T-cell (primary cell): ENCODE results near the gene PRH1. TPM values are rescaled to one million over a fixed set of nuclear protein-coding genes. Genes with fewer than 3 reads are reported as not detected.

Experiments
- ATAC-seq, 4 experiments: fragments of 200-7000 bp in 3 of 4; fragments of 150-1000 bp in 1 of 4; cut with Tn5 transposase; replicated peaks in 1 of 4; 1 replicate in 3 of 4; 2 replicates in 1 of 4; pipeline ENCODE4 v1.10.0; 2021; ENCODE audit warnings: moderate library complexity in 3 of 4, mild to moderate bottlenecking in 2 of 4, moderate number of reproducible peaks in 1 of 4
- CTCF ChIA-PET, 2 donors: fragments of 300-600 bp; sonication (Branson Sonifier 250); formaldehyde crosslinking; loops; one replicate each; lab custom pipeline; 2022; ENCODE audit warnings: antibody characterized with exemption in 2 of 2; lab: Charles Lee
- POLR2A ChIA-PET, 2 donors: fragments of 300-600 bp; sonication (Branson Sonifier 250); formaldehyde crosslinking; loops; one replicate each; lab custom pipeline; 2022; ENCODE audit warnings: antibody characterized with exemption in 2 of 2; lab: Charles Lee
- DNase-seq, 35 experiments: peaks; one replicate each; pipeline versions ENCODE4 v3.0.0 to v3.0.0-alpha.2; 2013 to 2023
- H3K27ac ChIP-seq: one replicate; pipeline ENCODE4 v1.5.1; 2013; ENCODE audit warnings: low read length
- H3K27me3 ChIP-seq, 2 experiments: replicated peaks in 1 of 2; 1 replicate in 1 of 2; 2 replicates in 1 of 2; pipeline versions ENCODE4 v1.6.1 to v1.7.0; 2013; ENCODE audit warnings: low read length in 1 of 2, mixed read lengths in 1 of 2; ENCODE audit not compliant: control insufficient read depth in 2 of 2, insufficient read depth in 2 of 2; ENCODE audit errors: extremely low read depth in 1 of 2
- H3K36me3 ChIP-seq, 2 donors: 1 replicate in 1 of 2; 2 replicates in 1 of 2; pipeline versions ENCODE4 v1.6.1 to v1.7.0; 2013; ENCODE audit warnings: low read length in 1 of 2; ENCODE audit not compliant: control insufficient read depth in 2 of 2, insufficient read depth in 1 of 2; ENCODE audit errors: extremely low read depth in 1 of 2
- H3K4me1 ChIP-seq, 2 experiments: 1 replicate in 1 of 2; 2 replicates in 1 of 2; pipeline versions ENCODE4 v1.6.1 to v1.7.0; 2013; ENCODE audit warnings: low read length in 2 of 2, mixed read lengths in 1 of 2; ENCODE audit not compliant: insufficient read depth in 2 of 2, control insufficient read depth in 1 of 2; ENCODE audit errors: extremely low read depth in 1 of 2
- H3K4me3 ChIP-seq, 2 donors: 1 replicate in 1 of 2; 2 replicates in 1 of 2; pipeline versions ENCODE4 v1.5.1 to v1.7.0; 2013; ENCODE audit warnings: mild to moderate bottlenecking in 2 of 2, low read length in 1 of 2, moderate library complexity in 1 of 2; ENCODE audit not compliant: control insufficient read depth in 1 of 2; ENCODE audit errors: extremely low read depth in 1 of 2
- H3K9me3 ChIP-seq: 2 replicates; pipeline ENCODE4 v1.7.0; 2013
- H3K27ac Mint-ChIP-seq, 2 donors: one replicate each; pipeline ENCODE4 v1.8.0; 2020 to 2021; ENCODE audit warnings: mild to moderate bottlenecking in 2 of 2, mixed read lengths in 2 of 2
- H3K27me3 Mint-ChIP-seq, 2 donors: one replicate each; pipeline ENCODE4 v1.8.0; 2021 to 2022; ENCODE audit warnings: mixed read lengths in 2 of 2
- H3K36me3 Mint-ChIP-seq: one replicate; pipeline ENCODE4 v1.8.0; 2021; ENCODE audit warnings: mixed read lengths
- H3K4me1 Mint-ChIP-seq, 3 donors: one replicate each; pipeline ENCODE4 v1.8.0; 2020 to 2022; ENCODE audit warnings: mixed read lengths in 3 of 3, mild to moderate bottlenecking in 1 of 3
- H3K4me3 Mint-ChIP-seq, 3 donors: one replicate each; pipeline ENCODE4 v1.8.0; 2020 to 2022; ENCODE audit warnings: mild to moderate bottlenecking in 3 of 3, mixed read lengths in 3 of 3, moderate library complexity in 3 of 3
- H3K9me3 Mint-ChIP-seq, 3 donors: one replicate each; pipeline ENCODE4 v1.8.0; 2020 to 2022; ENCODE audit warnings: mixed read lengths in 3 of 3
- WGBS: methylation state at CpG from one replicate; pipeline ENCODE4 v1.1.5; 2013; ENCODE audit warnings: missing lambda C conversion rate; ENCODE audit not compliant: insufficient coverage; 5-methylcytosine and 5-hydroxymethylcytosine counted together
- total RNA-seq, 35 experiments: library from RNA in 6 of 35; stranded (reverse) in 6 of 35; fragments of 120-200 nt in 1 of 35; gene quantifications; one replicate each; pipeline versions ENCODE4 v1.2.1 to v1.2.4 and lab custom pipeline; 2013 to 2026

PRH1 gene
- total RNA-seq, 5 donors from 2014 or later (not counting 1 experiment from before 2014, with no cell fraction given), result 19.2 to 42.4 (median 24.7) TPM

- Mint-ChIP-seq H3K36me3 (peaks cover 64% of the 10 kb centered on the region), H3K9me3 (peaks cover 0 to 6% (median 0%) of the 10 kb centered on the region in 3 donors), H3K27ac (no peak overlapping the region), H3K4me1 (peaks cover 47 to 60% (median 55%) of the 10 kb centered on the region in 3 donors), H3K27me3 (no peaks in the 10 kb centered on the region), H3K4me3 (no peak overlapping the region)
- Histone ChIP-seq H3K27me3 (no peaks in the 10 kb centered on the region), H3K4me1 (peaks cover 0 to 30% of the 10 kb centered on the region in 2 experiments), H3K36me3 (peaks cover 2 to 6% of the 10 kb centered on the region in 2 donors), H3K9me3 (peaks cover 2% of the 10 kb centered on the region), H3K4me3 (no peak overlapping the region), H3K27ac (no peak overlapping the region)
- 83% methylated on average over 2 of the region's 4 CpGs for WGBS
- CTCF ChIA-PET, result no interaction called here
- DNase-seq (peak in 2 of 35 experiments; percentile 1 to 7), ATAC-seq (no peak)
- POLR2A ChIA-PET, result no interaction called here
Measured at GRCh38 chr12:10851243-10851858, 32.7 kb downstream of the PRH1 start.

GRCh38 chr12:10849425-10849878, 34.6 kb downstream of the PRH1 start, which contains the start of gene PRR4:
Gene PRR4 (minus strand): TSS chr12:10849475. CDS start chr12:10849437, 38 bp downstream.
- peaks cover 2 to 6% of the 10 kb centered on the region in 2 donors for H3K36me3 ChIP-seq
- H3K36me3 Mint-ChIP-seq, result peaks cover 60% of the 10 kb centered on the region
- ATAC-seq (peak in 3 of 4 experiments; percentile 53 to 63 (median 63)), DNase-seq (peak in 6 of 35 experiments; percentile 0 to 30 (median 4))
- no peaks in the 10 kb centered on the region for H3K27me3 Mint-ChIP-seq
- H3K27ac ChIP-seq, result no peak within 1 kb of the TSS
- POLR2A ChIA-PET, result interaction anchor here in 1 of 2 donors (0.6 kb wide), 1 partner anchor 925 kb away, joined by 4 read pairs; no protein-coding TSS in a partner anchor
- 0% methylated on average over 1 of the region's 4 CpGs for WGBS
- no peaks in the 10 kb centered on the region for H3K9me3 ChIP-seq
- H3K9me3 Mint-ChIP-seq, result no peaks in the 10 kb centered on the region
- H3K27me3 ChIP-seq, result no peaks in the 10 kb centered on the region
- H3K4me3 ChIP-seq, result no peak within 1 kb of the TSS
- no peak within 1 kb of the TSS for H3K4me3 Mint-ChIP-seq
- peaks cover 46 to 51% (median 46%) of the 10 kb centered on the region in 3 donors for H3K4me1 Mint-ChIP-seq
- H3K27ac Mint-ChIP-seq, result peak within 1 kb of the TSS in 1 of 2 donors; percentile 40
- peaks cover 0 to 30% of the 10 kb centered on the region in 2 experiments for H3K4me1 ChIP-seq
- CTCF ChIA-PET, result interaction anchor here in 1 of 2 donors (0.6 kb wide), 1 partner anchor 269 kb away, joined by 6 read pairs; no protein-coding TSS in a partner anchor

GRCh38 chr12:10847744-10848143, 36.3 kb downstream of the PRH1 start:
- CTCF ChIA-PET, result interaction anchor here in 1 of 2 donors (0.6 kb wide), 1 partner anchor 1617 kb away, joined by 5 read pairs; no protein-coding TSS in a partner anchor
- Histone ChIP-seq H3K27me3 (no peaks in the 10 kb centered on the region), H3K4me1 (peaks cover 0 to 14% of the 10 kb centered on the region in 2 experiments), H3K36me3 (peaks cover 2 to 6% of the 10 kb centered on the region in 2 donors), H3K27ac (no peak overlapping the region), H3K4me3 (no peak overlapping the region), H3K9me3 (no peaks in the 10 kb centered on the region)
- no peak for DNase-seq
- no peak for ATAC-seq
- WGBS, result no CpG with 5 or more reads among the region's 2 CpGs
- H3K4me3 Mint-ChIP-seq, result no peak overlapping the region
- H3K4me1 Mint-ChIP-seq, result peaks cover 36 to 39% (median 37%) of the 10 kb centered on the region in 3 donors
- H3K27me3 Mint-ChIP-seq, result no peaks in the 10 kb centered on the region
- H3K36me3 Mint-ChIP-seq, result peaks cover 64% of the 10 kb centered on the region
- POLR2A ChIA-PET, result interaction anchor here in 1 of 2 donors (0.6 kb wide), 1 partner anchor 1010 kb away, joined by 3 read pairs; no protein-coding TSS in a partner anchor
- no peak overlapping the region for H3K27ac Mint-ChIP-seq
- no peaks in the 10 kb centered on the region for H3K9me3 Mint-ChIP-seq

GRCh38 chr12:10842862-10843261, 41.2 kb downstream of the PRH1 start:
- CTCF ChIA-PET, result no interaction called here
- Mint-ChIP-seq H3K27me3 (no peaks in the 10 kb centered on the region), H3K4me3 (no peak overlapping the region), H3K36me3 (peaks cover 53% of the 10 kb centered on the region), H3K27ac (no peak overlapping the region), H3K9me3 (peaks cover 0 to 8% (median 3%) of the 10 kb centered on the region in 3 donors), H3K4me1 (no peaks in the 10 kb centered on the region)
- ATAC-seq (no peak), DNase-seq (no peak)
- no peak overlapping the region for H3K4me3 ChIP-seq
- POLR2A ChIA-PET, result no interaction called here
- no peak overlapping the region for H3K27ac ChIP-seq
- H3K9me3 ChIP-seq, result no peaks in the 10 kb centered on the region
- WGBS, result no CpG with 5 or more reads among the region's 2 CpGs
- H3K36me3 ChIP-seq, result peaks cover 0 to 6% of the 10 kb centered on the region in 2 donors
- H3K27me3 ChIP-seq, result no peaks in the 10 kb centered on the region
- H3K4me1 ChIP-seq, result no peaks in the 10 kb centered on the region

DNA sequence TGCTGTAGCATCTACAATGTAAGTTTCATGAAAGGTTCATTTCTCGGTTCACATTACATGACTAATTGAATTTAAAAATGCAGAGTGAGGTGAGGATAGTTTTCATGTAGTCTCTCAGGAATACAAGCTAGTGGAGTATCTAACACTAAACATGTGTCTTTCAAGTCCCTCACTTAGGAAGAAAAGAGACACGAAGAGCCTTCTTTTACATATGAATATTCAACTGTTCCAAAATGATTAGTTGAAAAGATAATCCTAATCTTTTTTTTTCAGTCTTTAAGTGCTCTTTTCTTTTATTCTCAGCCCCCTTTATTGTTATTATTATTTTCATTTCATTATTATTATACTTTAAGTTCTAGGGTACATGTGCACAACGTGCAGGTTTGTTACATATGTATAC, 45.6 kb downstream of the PRH1 start:
- Histone ChIP-seq H3K4me3 (no peak overlapping the region), H3K27ac (no peak overlapping the region), H3K36me3 (no peaks in the 10 kb centered on the region), H3K4me1 (no peaks in the 10 kb centered on the region), H3K27me3 (no peaks in the 10 kb centered on the region), H3K9me3 (no peaks in the 10 kb centered on the region)
- no CpG with 5 or more reads among the region's 3 CpGs for WGBS
- ChIA-PET POLR2A (no interaction called here), CTCF (no interaction called here)
- Mint-ChIP-seq H3K36me3 (peaks cover 34% of the 10 kb centered on the region), H3K9me3 (peaks cover 0 to 15% (median 5%) of the 10 kb centered on the region in 3 donors), H3K27ac (no peak overlapping the region), H3K4me3 (no peak overlapping the region), H3K4me1 (no peaks in the 10 kb centered on the region), H3K27me3 (no peaks in the 10 kb centered on the region)
- no peak for DNase-seq
- no peak for ATAC-seq
